Neural cell (in vitro differentiated cells): Measurements from ENCODE around the gene NOP14. TPM values are rescaled to one million over a fixed set of nuclear protein-coding genes. Genes with fewer than 3 reads are reported as not detected.

Source experiments
- H2AFZ ChIP-seq: fragments of 200-600, 300-800 bp; sonication (generic), shearing (Covaris generic); 2 replicates; pipeline ENCODE4 v1.6.0; 2014; ENCODE audit warnings: low read depth, mild to moderate bottlenecking, antibody characterized with exemption, low read length, moderate library complexity
- H3F3A ChIP-seq: fragments of 200-600 bp; shearing (Covaris generic); 2 replicates; pipeline ENCODE4 v1.6.1; 2016; ENCODE audit warnings: mild to moderate bottlenecking, moderate library complexity, mixed read lengths, antibody characterized with exemption, low read length; ENCODE audit not compliant: insufficient read depth, poor library complexity, severe bottlenecking
- H3K27ac ChIP-seq: fragments of 200-600, 300-800 bp; sonication (generic), shearing (Covaris generic); 2 replicates; pipeline ENCODE4 v1.5.1; 2014; ENCODE audit warnings: mild to moderate bottlenecking, low read length, moderate library complexity
- H3K27me3 ChIP-seq: fragments of 300-800, 200-600 bp; sonication (generic), shearing (Covaris generic); 2 replicates; pipeline ENCODE4 v1.6.0; 2014; ENCODE audit warnings: mild to moderate bottlenecking, low read depth, low read length, moderate library complexity; ENCODE audit not compliant: insufficient read depth
- H3K36me3 ChIP-seq: fragments of 300-800, 200-600 bp; sonication (generic), shearing (Covaris generic); 2 replicates; pipeline ENCODE4 v1.5.1; 2014; ENCODE audit warnings: mild to moderate bottlenecking, antibody characterized with exemption, low read length, moderate library complexity; ENCODE audit not compliant: insufficient read depth
- H3K4me2 ChIP-seq: fragments of 300-800, 200-600 bp; sonication (generic), shearing (Covaris generic); 2 replicates; pipeline ENCODE4 v1.6.0; 2014; ENCODE audit warnings: mild to moderate bottlenecking, low read length
- H3K4me3 ChIP-seq: fragments of 300-800, 200-600 bp; sonication (generic), shearing (Covaris generic); 2 replicates; pipeline ENCODE4 v1.5.1; 2014; ENCODE audit warnings: mild to moderate bottlenecking, low read length, moderate library complexity
- H3K79me2 ChIP-seq: fragments of 200-600 bp; shearing (Covaris generic); replicated peaks from 2 replicates; pipeline ENCODE4 v1.6.0; 2014; ENCODE audit warnings: mild to moderate bottlenecking, low read length, moderate library complexity; ENCODE audit not compliant: insufficient read depth
- H3K9ac ChIP-seq: fragments of 300-800, 200-600 bp; sonication (generic), shearing (Covaris generic); 2 replicates; pipeline ENCODE4 v1.6.1; 2016; ENCODE audit warnings: mild to moderate bottlenecking, low read length, mixed read lengths
- H3K9me2 ChIP-seq: fragments of 200-600 bp; shearing (Covaris generic); 2 replicates; pipeline ENCODE4 v1.6.1; 2016; ENCODE audit warnings: mild to moderate bottlenecking, low read length, mixed read lengths; ENCODE audit not compliant: insufficient read depth
- H3K9me3 ChIP-seq: fragments of 200-600, 300-800 bp; sonication (generic), shearing (Covaris generic); 2 replicates; pipeline ENCODE4 v1.6.1; 2016; ENCODE audit warnings: mild to moderate bottlenecking, mixed run types, low read length, moderate library complexity, mixed read lengths
- H4K20me1 ChIP-seq: fragments of 200-600 bp; shearing (Covaris generic); 2 replicates; pipeline ENCODE4 v1.6.1; 2016; ENCODE audit warnings: mild to moderate bottlenecking, mixed run types; ENCODE audit not compliant: insufficient read depth
- CTCF ChIP-seq: fragments of 450-650 bp; IDR thresholded peaks from 2 replicates; pipeline ENCODE4 v1.5.1; 2014; ENCODE audit warnings: antibody characterized with exemption, mild to moderate bottlenecking, moderate library complexity; ENCODE audit not compliant: poor library complexity, severe bottlenecking
- EP300 ChIP-seq: fragments of 450-650 bp; conservative IDR thresholded peaks from 2 replicates; pipeline ENCODE4 v1.6.1; 2014; ENCODE audit warnings: antibody characterized with exemption, mild to moderate bottlenecking, moderate library complexity; ENCODE audit not compliant: poor library complexity, severe bottlenecking
- EZH2 ChIP-seq: fragments of 200-600, 300-800 bp; shearing (Covaris generic), sonication (generic); IDR thresholded peaks from 2 replicates; pipeline ENCODE4 v1.6.1; 2014; ENCODE audit warnings: antibody characterized with exemption, low read length, borderline replicate concordance, mild to moderate bottlenecking; ENCODE audit not compliant: insufficient read depth, poor library complexity, severe bottlenecking
- MXI1 ChIP-seq: fragments of 450-650 bp; conservative IDR thresholded peaks from 2 replicates; pipeline ENCODE4 v1.6.1; 2014; ENCODE audit warnings: antibody characterized with exemption, mild to moderate bottlenecking; ENCODE audit not compliant: poor library complexity, severe bottlenecking
- POLR2AphosphoS5 ChIP-seq: IDR thresholded peaks from 2 replicates; pipeline ENCODE4 v1.6.1; 2012
- RAD21 ChIP-seq: fragments of 450-650 bp; conservative IDR thresholded peaks from 2 replicates; pipeline ENCODE4 v1.6.1; 2014; ENCODE audit warnings: antibody characterized with exemption, mild to moderate bottlenecking, moderate library complexity
- REST ChIP-seq: IDR thresholded peaks from 2 replicates; pipeline ENCODE4 v1.6.1; 2012; ENCODE audit warnings: borderline replicate concordance
- SMC3 ChIP-seq: fragments of 450-650 bp; conservative IDR thresholded peaks from 2 replicates; pipeline ENCODE4 v1.6.1; 2014; ENCODE audit warnings: antibody characterized with exemption, mild to moderate bottlenecking, moderate library complexity; ENCODE audit not compliant: poor library complexity
- TAF1 ChIP-seq: IDR thresholded peaks from 2 replicates; pipeline ENCODE4 v1.6.1; 2012; ENCODE audit warnings: low read depth
- polyA plus RNA-seq: library from polyadenylated mRNA; depleted of rRNA; stranded (reverse); fragments of >200 nt; gene quantifications from 2 replicates; pipeline ENCODE4 v1.2.3, GENCODE V29; 2014

Gene NOP14
- polyA plus RNA-seq, 1 donor from 2014 or later, result 6.3 TPM

- H3K36me3 ChIP-seq, result peaks cover 11% of the 10 kb centered on the region
- H3K9ac ChIP-seq, result no peak overlapping the region
- H3K4me3 ChIP-seq, result no peak overlapping the region
- no peaks in the 10 kb centered on the region for H3K79me2 ChIP-seq
- no peaks in the 10 kb centered on the region for H3K9me2 ChIP-seq
- no peak overlapping the region for H3K27ac ChIP-seq
- H3K9me3 ChIP-seq, result no peaks in the 10 kb centered on the region
- H4K20me1 ChIP-seq, result no peaks in the 10 kb centered on the region
- TF ChIP-seq EZH2 (no peak), REST (no peak), TAF1 (no peak), MXI1 (no peak), CTCF (no peak), POLR2AphosphoS5 (no peak), RAD21 (no peak), EP300 (no peak), SMC3 (no peak)
- H3F3A ChIP-seq, result no peaks in the 10 kb centered on the region
- no peak overlapping the region for H2AFZ ChIP-seq
- no peaks in the 10 kb centered on the region for H3K27me3 ChIP-seq
- H3K4me2 ChIP-seq, result no peak overlapping the region
Measured at GRCh38 chr4:2907226-2907625, 56.0 kb downstream of the NOP14 start.

- no peaks in the 10 kb centered on the region for H3K27me3 ChIP-seq
- H3F3A ChIP-seq, result no peaks in the 10 kb centered on the region
- peaks cover 11% of the 10 kb centered on the region for H3K36me3 ChIP-seq
- no peak overlapping the region for H3K27ac ChIP-seq
- no peaks in the 10 kb centered on the region for H4K20me1 ChIP-seq
- H3K9me2 ChIP-seq, result no peaks in the 10 kb centered on the region
- no peak overlapping the region for H3K9ac ChIP-seq
- H2AFZ ChIP-seq, result no peak overlapping the region
- H3K79me2 ChIP-seq, result no peaks in the 10 kb centered on the region
- no peak overlapping the region for H3K4me3 ChIP-seq
- TF ChIP-seq EZH2 (no peak), REST (no peak), POLR2AphosphoS5 (no peak), TAF1 (no peak), MXI1 (no peak), EP300 (no peak), SMC3 (no peak)
- H3K4me2 ChIP-seq, result no peak overlapping the region
- no peaks in the 10 kb centered on the region for H3K9me3 ChIP-seq
Measured at GRCh38 chr4:2906218-2906617, 57.0 kb downstream of the NOP14 start.
